ENCODE measurements around the gene ZNF148.

- no peak for TF ChIP-seq CTCF (IDR thresholded peaks at IDR 0.05)
- TF ChIP-seq POLR2A (IDR thresholded peaks at IDR 0.05): no peak
Observed at GRCh38 chr3:125332504-125332903, 42.6 kb downstream of the ZNF148 start.
